H9 (cell line): ENCODE measurements around the gene MZF1. TPM values are rescaled to one million over a fixed set of nuclear protein-coding genes. Genes with fewer than 3 reads are reported as not detected.

ENCODE experiments used
- DNase-seq: peaks from one replicate; pipeline ENCODE4 v3.0.0-alpha.2; 2017
- H2AFZ ChIP-seq: one replicate; pipeline ENCODE4 v1.6.1; 2013; ENCODE audit warnings: mild to moderate bottlenecking, low read length, control low read depth, moderate library complexity
- H2AK5ac ChIP-seq: 2 replicates; pipeline ENCODE4 v1.6.1; 2013; ENCODE audit warnings: low read length, control low read depth, mixed read lengths; ENCODE audit not compliant: insufficient read length
- H2BK120ac ChIP-seq: one replicate; pipeline ENCODE4 v1.6.1; 2013; ENCODE audit warnings: low read depth, mild to moderate bottlenecking, low read length, control low read depth, inconsistent platforms; ENCODE audit not compliant: poor library complexity, severe bottlenecking
- H2BK12ac ChIP-seq: 2 replicates; pipeline ENCODE4 v1.6.1; 2013; ENCODE audit warnings: low read length, control low read depth, mixed read lengths, low read depth; ENCODE audit not compliant: insufficient read length
- H2BK15ac ChIP-seq: 2 replicates; pipeline ENCODE4 v1.6.1; 2013; ENCODE audit warnings: low read depth, low read length, control low read depth
- H2BK20ac ChIP-seq: one replicate; pipeline ENCODE4 v1.6.1; 2013; ENCODE audit warnings: low read depth, mild to moderate bottlenecking, low read length, control low read depth, inconsistent platforms; ENCODE audit not compliant: poor library complexity, severe bottlenecking
- H2BK5ac ChIP-seq: 2 replicates; pipeline ENCODE4 v1.6.1; 2013; ENCODE audit warnings: low read length, control low read depth, mixed read lengths; ENCODE audit not compliant: insufficient read length
- H3K14ac ChIP-seq: 2 replicates; pipeline ENCODE4 v1.6.1; 2013; ENCODE audit warnings: low read length, control low read depth; ENCODE audit not compliant: insufficient read depth
- H3K18ac ChIP-seq: 2 replicates; pipeline ENCODE4 v1.6.1; 2013; ENCODE audit warnings: low read depth, mild to moderate bottlenecking, mixed read lengths, low read length, control low read depth; ENCODE audit not compliant: insufficient read length
- H3K23ac ChIP-seq: 2 replicates; pipeline ENCODE4 v1.6.1; 2013; ENCODE audit warnings: low read length, control low read depth, mixed read lengths, low read depth; ENCODE audit not compliant: insufficient read length
- H3K23me2 ChIP-seq: 2 replicates; pipeline ENCODE4 v1.6.1; 2013; ENCODE audit warnings: low read depth, mild to moderate bottlenecking, mixed read lengths, low read length, control low read depth; ENCODE audit not compliant: insufficient read length, poor library complexity, severe bottlenecking
- H3K27ac ChIP-seq: 2 replicates; pipeline ENCODE4 v1.5.1; 2013; ENCODE audit warnings: low read length, control low read depth, mixed read lengths, low read depth; ENCODE audit not compliant: insufficient read length
- H3K27me3 ChIP-seq: 2 replicates; pipeline ENCODE4 v1.6.1; 2013; ENCODE audit warnings: low read length, control low read depth, inconsistent platforms; ENCODE audit not compliant: insufficient read depth
- H3K4ac ChIP-seq: 2 replicates; pipeline ENCODE4 v1.6.1; 2013; ENCODE audit warnings: low read depth, mild to moderate bottlenecking, control low read depth, inconsistent platforms, low read length, moderate library complexity
- H3K4me1 ChIP-seq: 2 replicates; pipeline ENCODE4 v1.6.1; 2013; ENCODE audit warnings: low read length, control low read depth, inconsistent platforms; ENCODE audit not compliant: insufficient read depth
- H3K4me2 ChIP-seq: 2 replicates; pipeline ENCODE4 v1.6.1; 2013; ENCODE audit warnings: low read length, control low read depth, mixed read lengths; ENCODE audit not compliant: insufficient read length, insufficient read depth
- H3K56ac ChIP-seq: 2 replicates; pipeline ENCODE4 v1.6.1; 2013; ENCODE audit warnings: low read depth, mild to moderate bottlenecking, mixed read lengths, low read length, control low read depth; ENCODE audit not compliant: insufficient read length
- H3K79me1 ChIP-seq: 2 replicates; pipeline ENCODE4 v1.6.1; 2013; ENCODE audit warnings: low read depth, mild to moderate bottlenecking, moderate library complexity, low read length, control low read depth, inconsistent platforms; ENCODE audit not compliant: insufficient read depth, poor library complexity, severe bottlenecking
- H3K79me2 ChIP-seq: 2 replicates; pipeline ENCODE4 v1.6.1; 2013; ENCODE audit warnings: low read length, control low read depth, inconsistent platforms; ENCODE audit not compliant: insufficient read depth
- H3K9ac ChIP-seq: 2 replicates; pipeline ENCODE4 v1.6.1; 2013; ENCODE audit warnings: low read length, control low read depth, mixed read lengths; ENCODE audit not compliant: insufficient read length; ENCODE audit errors: extremely low read depth
- H3K9me3 ChIP-seq: one replicate; pipeline ENCODE4 v1.6.1; 2013; ENCODE audit warnings: low read depth, low read length, inconsistent platforms; ENCODE audit not compliant: control insufficient read depth
- H3T11ph ChIP-seq: one replicate; pipeline ENCODE4 v1.6.1; 2013; ENCODE audit warnings: mild to moderate bottlenecking, low read length, control low read depth, inconsistent platforms
- H4K20me1 ChIP-seq: one replicate; pipeline ENCODE4 v1.6.1; 2013; ENCODE audit not compliant: control insufficient read depth, insufficient read length, insufficient read depth
- H4K5ac ChIP-seq: 2 replicates; pipeline ENCODE4 v1.6.1; 2013; ENCODE audit warnings: low read depth, mild to moderate bottlenecking, mixed read lengths, low read length, control low read depth; ENCODE audit not compliant: insufficient read length
- H4K8ac ChIP-seq: replicated peaks from 2 replicates; pipeline ENCODE4 v1.6.1; 2013; ENCODE audit warnings: low read length, control low read depth, mixed read lengths, low read depth; ENCODE audit not compliant: insufficient read length
- H4K91ac ChIP-seq: 2 replicates; pipeline ENCODE4 v1.6.1; 2013; ENCODE audit warnings: low read depth, mild to moderate bottlenecking, moderate library complexity, mixed read lengths, low read length, control low read depth; ENCODE audit not compliant: insufficient read length
- H3K27ac Mint-ChIP-seq, 3 experiments: 2 replicates in 2 of 3; 3 replicates in 1 of 3; pipeline ENCODE4 v1.8.0; 2020 to 2021; ENCODE audit warnings: mixed read lengths in 3 of 3, mild to moderate bottlenecking in 1 of 3, moderate library complexity in 1 of 3
- H3K27me3 Mint-ChIP-seq: 2 replicates; pipeline ENCODE4 v1.8.0; 2021; ENCODE audit warnings: low read depth, mild to moderate bottlenecking, moderate library complexity, mixed read lengths
- H3K36me3 Mint-ChIP-seq, 3 experiments: 2 replicates in 2 of 3; 3 replicates in 1 of 3; pipeline ENCODE4 v1.8.0; 2020 to 2021; ENCODE audit warnings: low read depth in 3 of 3, mixed read lengths in 3 of 3; ENCODE audit not compliant: insufficient read depth in 1 of 3
- H3K4me1 Mint-ChIP-seq, 2 experiments: 2 replicates each; pipeline ENCODE4 v1.8.0; 2020; ENCODE audit warnings: mixed read lengths in 2 of 2
- H3K4me3 Mint-ChIP-seq, 2 experiments: 2 replicates in 1 of 2; 3 replicates in 1 of 2; pipeline ENCODE4 v1.8.0; 2020 to 2021; ENCODE audit warnings: mild to moderate bottlenecking in 2 of 2, mixed read lengths in 2 of 2, moderate library complexity in 1 of 2
- H3K9me3 Mint-ChIP-seq, 2 experiments: 2 replicates in 1 of 2; 3 replicates in 1 of 2; pipeline ENCODE4 v1.8.0; 2020; ENCODE audit warnings: mild to moderate bottlenecking in 2 of 2, mixed read lengths in 2 of 2, moderate library complexity in 1 of 2
- WGBS: extraction: QIAGEN DNeasy Blood & Tissue Kit; methylation state at CpG from one replicate; pipeline ENCODE4 v1.1.7; 2013; ENCODE audit warnings: missing lambda C conversion rate, low lambda C conversion rate, mixed read lengths; ENCODE audit not compliant: insufficient read length; ENCODE audit errors: extremely low coverage; 5-methylcytosine and 5-hydroxymethylcytosine counted together
- total RNA-seq: library from RNA; stranded (reverse); gene quantifications from 2 replicates; pipeline ENCODE4 v1.2.1, GENCODE V29; 2021
- TF ChIP-seq, protein P1 (sequence below): fragments of 200-600 bp; sonication (generic); conservative IDR thresholded peaks from 3 replicates; pipeline ENCODE4 v1.8.0; 2021; ENCODE audit warnings: antibody characterized with exemption, mild to moderate bottlenecking

MZF1 gene
- total RNA-seq, 1 experiment from 2014 or later, result 23.6 TPM

DNA sequence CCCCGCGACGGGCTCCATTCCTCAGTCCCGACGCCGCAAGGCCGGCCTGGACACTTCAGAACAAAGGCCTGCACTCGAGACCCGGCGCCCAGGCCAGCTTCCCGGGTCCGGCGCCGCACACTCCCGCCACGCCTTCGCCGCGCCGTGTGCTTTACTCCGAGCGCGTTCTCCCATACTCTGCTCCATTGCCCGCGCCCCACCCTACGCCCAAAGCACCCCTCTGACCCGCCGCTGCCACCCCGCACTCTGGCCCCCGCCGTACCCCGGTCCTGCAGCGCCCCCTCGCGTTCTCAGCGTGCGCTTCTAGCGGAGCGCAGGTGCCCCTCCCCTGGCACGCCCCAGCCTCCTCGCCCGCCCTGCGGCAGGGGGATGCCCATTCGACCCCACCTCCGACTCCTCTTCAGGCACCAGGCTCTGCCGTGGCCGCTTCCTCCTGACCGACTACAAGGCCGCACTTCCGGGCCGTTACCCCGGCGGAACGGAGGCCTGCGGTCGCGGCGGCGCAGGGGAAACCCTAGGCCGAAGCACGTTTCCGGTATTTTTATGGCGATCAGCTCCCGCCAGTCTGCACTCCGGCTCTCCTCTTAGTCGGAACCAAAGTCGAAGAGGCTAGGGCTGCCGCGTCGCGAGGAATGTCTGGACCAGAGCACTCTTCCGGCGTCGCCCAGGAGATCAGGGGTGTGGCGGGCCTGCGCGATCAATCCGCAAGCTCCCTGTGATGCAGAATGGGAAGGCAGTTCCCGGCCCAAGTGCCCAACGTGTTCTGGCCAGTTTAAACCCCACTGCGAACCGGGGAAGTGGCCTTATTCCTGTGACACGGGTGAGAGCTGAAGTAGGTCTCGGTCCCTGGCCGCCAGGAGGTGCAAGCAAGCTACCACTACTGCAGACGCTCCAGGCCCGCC lies 53.5 kb downstream of the MZF1 start, which contains the start of gene ZBTB45:
Gene ZBTB45 (minus strand): TSS at position 456 of the 902 bp plus-strand sequence. CDS start 2,137 bp downstream, outside the sequence.
- peak within 1 kb of the TSS; percentile 19 for H4K5ac ChIP-seq
- no peak within 1 kb of the TSS for H2BK5ac ChIP-seq
- H3K4me1 ChIP-seq, result no peaks in the 10 kb centered on the region; the same call in 1 of the 2 replicates
- peak within 1 kb of the TSS; percentile 75 to 100 (median 99) for H3K27ac Mint-ChIP-seq
- H2BK12ac ChIP-seq, result no peak within 1 kb of the TSS
- H3K9ac ChIP-seq, result peak within 1 kb of the TSS; percentile 96
- DNase-seq, result peak; percentile 95
- H3K36me3 Mint-ChIP-seq, result peaks cover 9 to 19% (median 13%) of the 10 kb centered on the region in 3 experiments
- H3T11ph ChIP-seq, result no peak within 1 kb of the TSS
- peaks cover 2% of the 10 kb centered on the region; the same call in 1 of the 2 replicates for H3K79me2 ChIP-seq
- H2BK120ac ChIP-seq, result no peak within 1 kb of the TSS
- no peak within 1 kb of the TSS for H4K8ac ChIP-seq
- no peak within 1 kb of the TSS for H2BK20ac ChIP-seq
- no peaks in the 10 kb centered on the region for H3K79me1 ChIP-seq
- no peak within 1 kb of the TSS for H2BK15ac ChIP-seq
- H3K27ac ChIP-seq, result peak within 1 kb of the TSS; percentile 69
- H3K23ac ChIP-seq, result no peak within 1 kb of the TSS
- peaks cover 46 to 48% of the 10 kb centered on the region in 2 experiments for H3K4me1 Mint-ChIP-seq
- peak within 1 kb of the TSS; percentile 85 for H3K4me2 ChIP-seq
- no peak within 1 kb of the TSS for H2AFZ ChIP-seq
- H3K4me3 Mint-ChIP-seq, result peak within 1 kb of the TSS; percentile 91 to 96
- no peaks in the 10 kb centered on the region for H3K27me3 ChIP-seq
- WGBS, result no CpG with 5 or more reads among the region's 87 CpGs
- TF ChIP-seq, protein P1, sequence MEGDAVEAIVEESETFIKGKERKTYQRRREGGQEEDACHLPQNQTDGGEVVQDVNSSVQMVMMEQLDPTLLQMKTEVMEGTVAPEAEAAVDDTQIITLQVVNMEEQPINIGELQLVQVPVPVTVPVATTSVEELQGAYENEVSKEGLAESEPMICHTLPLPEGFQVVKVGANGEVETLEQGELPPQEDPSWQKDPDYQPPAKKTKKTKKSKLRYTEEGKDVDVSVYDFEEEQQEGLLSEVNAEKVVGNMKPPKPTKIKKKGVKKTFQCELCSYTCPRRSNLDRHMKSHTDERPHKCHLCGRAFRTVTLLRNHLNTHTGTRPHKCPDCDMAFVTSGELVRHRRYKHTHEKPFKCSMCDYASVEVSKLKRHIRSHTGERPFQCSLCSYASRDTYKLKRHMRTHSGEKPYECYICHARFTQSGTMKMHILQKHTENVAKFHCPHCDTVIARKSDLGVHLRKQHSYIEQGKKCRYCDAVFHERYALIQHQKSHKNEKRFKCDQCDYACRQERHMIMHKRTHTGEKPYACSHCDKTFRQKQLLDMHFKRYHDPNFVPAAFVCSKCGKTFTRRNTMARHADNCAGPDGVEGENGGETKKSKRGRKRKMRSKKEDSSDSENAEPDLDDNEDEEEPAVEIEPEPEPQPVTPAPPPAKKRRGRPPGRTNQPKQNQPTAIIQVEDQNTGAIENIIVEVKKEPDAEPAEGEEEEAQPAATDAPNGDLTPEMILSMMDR, result peak; percentile 68
- peaks cover 20% of the 10 kb centered on the region for H3K23me2 ChIP-seq
- peaks cover 0 to 3% of the 10 kb centered on the region in 2 experiments; a peak in 1 of 5 replicates for H3K9me3 Mint-ChIP-seq
- H3K4ac ChIP-seq, result no peak within 1 kb of the TSS; the same call in 1 of the 2 replicates
- peak within 1 kb of the TSS; percentile 95 for H3K18ac ChIP-seq
- no peak within 1 kb of the TSS for H3K56ac ChIP-seq
- no peak within 1 kb of the TSS for H2AK5ac ChIP-seq
- H3K27me3 Mint-ChIP-seq, result no peaks in the 10 kb centered on the region
- H4K20me1 ChIP-seq, result no peaks in the 10 kb centered on the region
- H3K9me3 ChIP-seq, result no peaks in the 10 kb centered on the region
- H3K14ac ChIP-seq, result peak within 1 kb of the TSS; percentile 96
- H4K91ac ChIP-seq, result no peak within 1 kb of the TSS
